ENCODE data around the gene MAPK8IP3. TPM values are rescaled to one million over a fixed set of nuclear protein-coding genes. Genes with fewer than 3 reads are reported as not detected.
"Not testable (repeated sequence)": the region's sequence is repeated elsewhere in the genome, so short reads cannot be mapped to it uniquely, and the experiment has no call there.

The MAPK8IP3 gene
- total and polyA plus RNA-seq, 2 donors (not counting 1 experiment from before 2014, with no cell fraction given), result 249 to 340 TPM

DNA sequence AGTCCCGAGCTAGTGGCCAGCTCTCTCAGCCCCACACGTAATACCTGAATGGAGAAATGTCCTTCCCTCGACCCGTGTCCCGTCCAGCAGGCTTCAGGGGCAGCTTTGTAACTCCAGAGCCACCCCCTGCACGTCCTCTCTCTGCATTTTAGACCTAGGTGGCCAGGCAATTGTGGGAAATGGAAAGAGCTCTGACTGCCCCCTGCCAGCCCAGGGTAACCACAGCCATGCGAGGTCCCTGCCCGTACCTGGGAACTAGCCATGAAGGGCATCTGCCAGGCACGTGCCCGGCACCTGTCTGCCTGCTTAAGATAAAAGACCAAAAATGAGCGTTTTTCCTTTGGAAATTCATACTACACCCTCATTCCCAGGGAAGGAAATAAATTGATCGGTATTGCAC lies 9.2 kb downstream of the MAPK8IP3 start:
- intact Hi-C loops (cut with micrococcal nuclease), result no loop called here
- ChIA-PET POLR2A (no interaction called here), CTCF (interaction anchor here (1.0 kb wide), 1 partner anchor 9 kb away, joined by 8 read pairs; the partner anchor contains the start of gene MAPK8IP3)
- Histone ChIP-seq H3K9ac (ENCODE audit: low read length) (no peak overlapping the region), H3K4me3 (ENCODE audit: control extremely low read depth in 1 of 5, extremely low read depth in 1 of 5, insufficient read depth in 1 of 5, low read depth in 2 of 5, low read length in 4 of 5) (no peak overlapping the region), H2AFZ (ENCODE audit: insufficient read depth, low read depth, low read length, poor library complexity, severe bottlenecking) (no peak overlapping the region), H4K20me1 (ENCODE audit: control insufficient read depth, insufficient read depth, low read length, poor library complexity, severe bottlenecking) (peaks cover 9% of the 10 kb centered on the region), H3K27ac (ENCODE audit: low read length in 2 of 2) (peak overlapping the region; percentile 90 to 98), H3K36me3 (replicated peaks in 1 of 2; ENCODE audit: control extremely low read depth in 1 of 2, control insufficient read depth in 1 of 2, extremely low read depth in 1 of 2, insufficient read depth in 2 of 2, low read length in 1 of 2) (peaks cover 0 to 6% of the 10 kb centered on the region in 2 experiments), H3K27me3 (replicated peaks in 1 of 4; ENCODE audit: control extremely low read depth in 1 of 4, control insufficient read depth in 3 of 4, insufficient read depth in 4 of 4, low read length in 3 of 4) (no peaks in the 10 kb centered on the region), H3K9me3 (ENCODE audit: control extremely low read depth in 1 of 3, control insufficient read depth in 2 of 3, insufficient read depth in 1 of 3, low read length in 2 of 3) (peaks cover 0 to 8% (median 0%) of the 10 kb centered on the region in 3 donors), H3K4me1 (ENCODE audit: control insufficient read depth in 2 of 2, insufficient read depth in 2 of 2, low read length in 2 of 2) (peaks cover 78 to 93% of the 10 kb centered on the region in 2 donors), H3K4me2 (replicated peaks; ENCODE audit: low read depth, low read length, poor library complexity, severe bottlenecking) (no peak overlapping the region), H3K79me2 (ENCODE audit: control insufficient read depth, insufficient read depth, low read length) (peaks cover 94% of the 10 kb centered on the region)
- no peak for DNase-seq
- Mint-ChIP-seq H3K4me1 (peaks cover 62% of the 10 kb centered on the region), H3K27me3 (no peaks in the 10 kb centered on the region), H3K4me3 (peak overlapping the region; percentile 29), H3K27ac (peak overlapping the region; percentile 80), H3K9me3 (ENCODE audit: insufficient read depth) (no peaks in the 10 kb centered on the region)
- TF ChIP-seq, protein P1, sequence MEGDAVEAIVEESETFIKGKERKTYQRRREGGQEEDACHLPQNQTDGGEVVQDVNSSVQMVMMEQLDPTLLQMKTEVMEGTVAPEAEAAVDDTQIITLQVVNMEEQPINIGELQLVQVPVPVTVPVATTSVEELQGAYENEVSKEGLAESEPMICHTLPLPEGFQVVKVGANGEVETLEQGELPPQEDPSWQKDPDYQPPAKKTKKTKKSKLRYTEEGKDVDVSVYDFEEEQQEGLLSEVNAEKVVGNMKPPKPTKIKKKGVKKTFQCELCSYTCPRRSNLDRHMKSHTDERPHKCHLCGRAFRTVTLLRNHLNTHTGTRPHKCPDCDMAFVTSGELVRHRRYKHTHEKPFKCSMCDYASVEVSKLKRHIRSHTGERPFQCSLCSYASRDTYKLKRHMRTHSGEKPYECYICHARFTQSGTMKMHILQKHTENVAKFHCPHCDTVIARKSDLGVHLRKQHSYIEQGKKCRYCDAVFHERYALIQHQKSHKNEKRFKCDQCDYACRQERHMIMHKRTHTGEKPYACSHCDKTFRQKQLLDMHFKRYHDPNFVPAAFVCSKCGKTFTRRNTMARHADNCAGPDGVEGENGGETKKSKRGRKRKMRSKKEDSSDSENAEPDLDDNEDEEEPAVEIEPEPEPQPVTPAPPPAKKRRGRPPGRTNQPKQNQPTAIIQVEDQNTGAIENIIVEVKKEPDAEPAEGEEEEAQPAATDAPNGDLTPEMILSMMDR (IDR thresholded peaks at IDR 0.05), result no peak
- TF ChIP-seq EZH2 (IDR thresholded peaks at IDR 0.05; ENCODE audit: borderline replicate concordance, insufficient read depth, low read depth, low read length, poor library complexity, severe bottlenecking), result no peak
- 100% methylated on average over 6 of the region's 12 CpGs for WGBS (ENCODE audit: insufficient coverage)
- no peak for ATAC-seq (ENCODE audit: low read depth)

DNA sequence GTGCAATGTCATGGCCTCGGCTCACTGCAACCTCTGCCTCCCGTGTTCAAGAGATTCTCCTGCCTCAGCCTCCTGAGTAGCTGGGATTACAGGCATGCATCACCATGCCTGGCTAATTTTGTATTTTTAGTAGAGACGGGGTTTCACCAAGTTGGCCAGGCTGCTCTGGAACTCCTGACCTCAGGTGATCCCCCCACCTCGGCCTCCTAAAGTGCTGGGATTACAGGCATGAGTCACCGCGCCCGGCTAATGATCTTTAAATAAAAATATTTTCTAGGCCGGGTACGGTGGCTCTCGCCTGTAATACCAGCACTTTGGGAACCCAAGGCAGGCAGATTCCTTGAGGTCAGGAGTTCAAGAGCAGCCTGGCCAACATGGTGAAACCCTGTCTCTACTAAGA lies 12.2 kb downstream of the MAPK8IP3 start:
- H3K27ac Mint-ChIP-seq; H3K9ac ChIP-seq (ENCODE audit: low read length); H3K9me3 ChIP-seq (ENCODE audit: control extremely low read depth in 1 of 3, control insufficient read depth in 2 of 3, insufficient read depth in 1 of 3, low read length in 2 of 3); H3K36me3 ChIP-seq (replicated peaks in 1 of 2; ENCODE audit: control extremely low read depth in 1 of 2, control insufficient read depth in 1 of 2, extremely low read depth in 1 of 2, insufficient read depth in 2 of 2, low read length in 1 of 2); DNase-seq; ATAC-seq (ENCODE audit: low read depth); H3K27me3 ChIP-seq (replicated peaks in 1 of 4; ENCODE audit: control extremely low read depth in 1 of 4, control insufficient read depth in 3 of 4, insufficient read depth in 4 of 4, low read length in 3 of 4); H3K4me3 Mint-ChIP-seq; H3K9me3 Mint-ChIP-seq (ENCODE audit: insufficient read depth); H2AFZ ChIP-seq (ENCODE audit: insufficient read depth, low read depth, low read length, poor library complexity, severe bottlenecking); H3K27me3 Mint-ChIP-seq; H4K20me1 ChIP-seq (ENCODE audit: control insufficient read depth, insufficient read depth, low read length, poor library complexity, severe bottlenecking); H3K4me3 ChIP-seq (ENCODE audit: control extremely low read depth in 1 of 5, extremely low read depth in 1 of 5, insufficient read depth in 1 of 5, low read depth in 2 of 5, low read length in 4 of 5); intact Hi-C loops (cut with micrococcal nuclease): not testable (repeated sequence)
- H3K4me1 Mint-ChIP-seq, result peaks cover 58% of the 10 kb centered on the region
- Histone ChIP-seq H3K27ac (ENCODE audit: low read length in 2 of 2) (peak overlapping the region; percentile 62 to 73), H3K79me2 (ENCODE audit: control insufficient read depth, insufficient read depth, low read length) (peaks cover 91% of the 10 kb centered on the region), H3K4me1 (ENCODE audit: control insufficient read depth in 2 of 2, insufficient read depth in 2 of 2, low read length in 2 of 2) (peaks cover 78 to 94% of the 10 kb centered on the region in 2 donors), H3K4me2 (replicated peaks; ENCODE audit: low read depth, low read length, poor library complexity, severe bottlenecking) (peak overlapping the region; percentile 58)
- ChIA-PET CTCF (interaction anchor here (0.7 to 3.0 kb wide), 2 partner anchors 9 to 12 kb away, joined by 3 to 11 read pairs; partner anchors contain the start of gene MAPK8IP3), POLR2A (interaction anchor here (0.6 to 0.7 kb wide), 2 partner anchors 386 to 1148 kb away, joined by 4 read pairs; no protein-coding TSS in a partner anchor)
- 89% methylated on average over 6 of the region's 10 CpGs for WGBS (ENCODE audit: insufficient coverage)

DNA sequence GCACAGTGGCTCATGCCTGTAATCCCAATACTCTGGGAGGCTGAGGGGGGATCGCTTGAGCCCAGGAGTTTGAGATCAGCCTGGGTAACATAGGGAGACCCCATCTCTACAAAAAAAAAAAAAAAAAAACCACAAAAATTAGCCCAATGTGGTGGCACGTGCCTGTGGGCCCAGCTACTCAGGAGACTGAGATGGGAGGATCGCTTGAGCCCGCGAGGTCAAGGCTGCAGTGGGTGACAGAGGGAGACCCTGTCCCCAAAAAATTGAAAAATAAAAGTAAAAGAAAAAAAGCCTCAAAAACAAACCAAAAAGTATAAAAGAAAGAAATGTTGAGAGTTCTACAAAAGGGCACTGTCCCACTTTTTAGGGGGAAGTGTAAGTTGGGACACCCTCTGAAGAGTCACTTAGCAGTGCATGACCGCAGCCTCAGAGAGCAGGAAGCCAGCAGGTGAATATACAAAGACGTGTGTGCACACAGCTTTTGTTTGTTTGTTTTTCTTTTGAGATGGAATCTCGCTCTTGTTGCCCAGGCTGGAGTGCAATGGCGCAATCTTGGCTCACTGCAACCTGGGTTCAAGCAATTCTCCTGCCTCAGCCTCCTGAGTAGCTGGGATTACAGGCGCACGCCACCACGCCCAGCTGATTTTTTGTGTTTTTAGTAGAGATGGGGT lies 13.7 kb downstream of the MAPK8IP3 start:
- H2AFZ ChIP-seq (ENCODE audit: insufficient read depth, low read depth, low read length, poor library complexity, severe bottlenecking); H3K9ac ChIP-seq (ENCODE audit: low read length); H3K36me3 ChIP-seq (replicated peaks in 1 of 2; ENCODE audit: control extremely low read depth in 1 of 2, control insufficient read depth in 1 of 2, extremely low read depth in 1 of 2, insufficient read depth in 2 of 2, low read length in 1 of 2); H3K27me3 Mint-ChIP-seq; H3K27me3 ChIP-seq (replicated peaks in 1 of 4; ENCODE audit: control extremely low read depth in 1 of 4, control insufficient read depth in 3 of 4, insufficient read depth in 4 of 4, low read length in 3 of 4); H3K9me3 ChIP-seq (ENCODE audit: control extremely low read depth in 1 of 3, control insufficient read depth in 2 of 3, insufficient read depth in 1 of 3, low read length in 2 of 3); intact Hi-C loops (cut with micrococcal nuclease); H3K4me3 ChIP-seq (ENCODE audit: control extremely low read depth in 1 of 5, extremely low read depth in 1 of 5, insufficient read depth in 1 of 5, low read depth in 2 of 5, low read length in 4 of 5); H3K9me3 Mint-ChIP-seq (ENCODE audit: insufficient read depth): not testable (repeated sequence)
- peaks cover 75 to 94% of the 10 kb centered on the region in 2 donors for H3K4me1 ChIP-seq (ENCODE audit: control insufficient read depth in 2 of 2, insufficient read depth in 2 of 2, low read length in 2 of 2)
- H3K4me2 ChIP-seq (replicated peaks; ENCODE audit: low read depth, low read length, poor library complexity, severe bottlenecking), result peak overlapping the region; percentile 58
- peak overlapping the region; percentile 57 to 62 for H3K27ac ChIP-seq (ENCODE audit: low read length in 2 of 2)
- Mint-ChIP-seq H3K4me1 (peaks cover 53% of the 10 kb centered on the region), H3K27ac (peak overlapping the region; percentile 84), H3K4me3 (peak overlapping the region; percentile 59)
- peaks cover 17% of the 10 kb centered on the region for H4K20me1 ChIP-seq (ENCODE audit: control insufficient read depth, insufficient read depth, low read length, poor library complexity, severe bottlenecking)
- ChIA-PET CTCF (interaction anchor here (1.6 to 3.0 kb wide), 2 partner anchors 14 to 63 kb away, joined by 3 to 11 read pairs; partner anchors contain the start of genes MAPK8IP3, NUBP2 and SPSB3), POLR2A (interaction anchor here (0.9 kb wide), 1 partner anchor 14 kb away, joined by 7 read pairs; the partner anchor contains the start of gene MAPK8IP3)
- H3K79me2 ChIP-seq (ENCODE audit: control insufficient read depth, insufficient read depth, low read length), result peaks cover 91% of the 10 kb centered on the region
- 46% methylated on average over 6 of the region's 12 CpGs for WGBS (ENCODE audit: insufficient coverage)
- peak; percentile 44 for ATAC-seq (ENCODE audit: low read depth)
- peak; percentile 75 for DNase-seq
